HL-60 (cell line): ENCODE data around the gene GPHN.

Experiments used
- CTCF ChIP-seq: IDR thresholded peaks from one replicate; pipeline ENCODE4 v1.5.1; 2011; ENCODE audit warnings: low read length, control low read depth, inconsistent platforms; ENCODE audit not compliant: insufficient read depth
- POLR2AphosphoS5 ChIP-seq: IDR thresholded peaks from 2 replicates; pipeline ENCODE4 v1.6.1; 2012; ENCODE audit warnings: low read depth
- REST ChIP-seq: IDR thresholded peaks from 2 replicates; pipeline ENCODE4 v1.6.1; 2012; ENCODE audit warnings: low read depth; ENCODE audit not compliant: insufficient replicate concordance

GRCh38 chr14:66603945-66604344, 96.0 kb downstream of the GPHN start:
- TF ChIP-seq CTCF (no peak), REST (no peak), POLR2AphosphoS5 (no peak)
